Measurements from ENCODE around the gene DCDC2C.

- TF ChIP-seq GATA2 (IDR thresholded peaks at IDR 0.05; ENCODE audit: low read depth, low read length) = no peak
- TF ChIP-seq GATA3 (IDR thresholded peaks at IDR 0.05; ENCODE audit: low read depth, low read length) = no peak
Measured at GRCh38 chr2:3661149-3661660, 42.2 kb upstream of the DCDC2C start.

All from SH-SY5Y (cell line).